D721Med (cell line): ENCODE data around the gene HUS1.
"Not testable (repeated sequence)": the region's sequence is repeated elsewhere in the genome, so short reads cannot be mapped to it uniquely, and the experiment has no call there.

Experiments used
- DNase-seq: peaks from one replicate; pipeline ENCODE4 v3.0.0; 2011; ENCODE audit warnings: low spot score; ENCODE audit not compliant: insufficient read length
- FAIRE-seq: peaks from 2 replicates; lab custom pipeline; 2011; peaks lifted over from hg19 to GRCh38; lab: Jason Lieb, UNC
- CTCF ChIP-seq: IDR thresholded peaks from 2 replicates; pipeline ENCODE4 v1.5.1; 2012; ENCODE audit warnings: mild to moderate bottlenecking, control low read depth; ENCODE audit not compliant: insufficient read depth; ENCODE audit errors: missing control alignments

Gene HUS1

DNA sequence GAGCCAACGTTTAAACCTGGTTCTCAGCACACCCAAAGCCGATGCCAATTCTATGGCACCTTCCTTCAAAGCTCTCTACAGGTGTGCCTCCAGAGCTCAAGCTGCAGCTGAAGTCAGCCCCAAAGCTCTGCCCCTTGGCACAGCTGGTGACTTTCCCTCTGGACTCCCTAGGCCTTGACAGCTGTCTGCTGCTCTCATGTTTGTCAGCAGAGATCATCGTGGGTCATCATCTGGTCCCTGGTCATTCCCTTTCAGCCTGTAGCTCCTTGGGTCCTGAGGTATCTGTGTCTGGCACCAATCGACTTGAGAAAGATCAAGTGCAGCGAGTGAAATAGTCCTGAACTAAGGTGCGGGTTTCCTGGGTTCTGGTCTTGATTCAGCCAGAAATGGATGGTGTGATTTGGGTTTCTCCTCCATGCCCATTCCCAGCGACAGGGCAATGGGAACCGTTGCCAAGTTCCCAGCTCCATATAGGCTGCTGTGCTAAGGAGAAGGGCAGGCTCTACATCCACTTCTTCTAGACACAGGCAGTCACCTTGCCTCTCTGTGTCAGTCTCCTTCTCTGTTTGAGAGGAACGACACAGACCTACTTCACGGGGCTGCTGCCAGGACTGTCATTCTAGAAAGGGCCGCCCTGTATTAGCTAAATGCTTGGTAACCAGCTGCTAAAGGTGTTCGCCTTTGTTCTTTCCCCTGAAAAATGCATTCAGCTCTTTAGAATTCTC, 34.7 kb downstream of the HUS1 start:
- no peak for TF ChIP-seq CTCF
- FAIRE-seq (no peak), DNase-seq (no peak)

GRCh38 chr7:47943676-47944474, 35.5 kb downstream of the HUS1 start:
- no peak for FAIRE-seq
- no peak for DNase-seq
- TF ChIP-seq CTCF, result no peak

DNA sequence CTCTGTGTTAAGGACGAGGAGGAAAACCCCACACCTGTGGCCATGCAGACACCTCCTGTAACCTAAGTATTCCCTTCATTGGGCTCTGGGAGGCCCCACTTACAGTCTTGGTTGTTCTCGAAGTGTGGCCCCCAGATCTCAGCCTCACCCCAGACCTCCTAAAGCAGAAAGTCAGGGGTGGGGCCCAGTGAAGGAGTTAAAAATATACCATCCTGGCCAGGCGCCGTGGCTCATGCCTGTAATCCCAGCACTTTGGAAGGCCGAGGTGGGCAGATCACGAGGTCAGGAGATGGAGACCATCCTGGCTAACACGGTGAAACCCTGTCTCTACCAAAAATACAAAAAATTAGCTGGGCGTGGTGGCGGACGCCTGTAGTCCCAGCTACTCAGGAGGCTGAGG, 36.8 kb downstream of the HUS1 start:
- not testable (repeated sequence) for FAIRE-seq, DNase-seq

DNA sequence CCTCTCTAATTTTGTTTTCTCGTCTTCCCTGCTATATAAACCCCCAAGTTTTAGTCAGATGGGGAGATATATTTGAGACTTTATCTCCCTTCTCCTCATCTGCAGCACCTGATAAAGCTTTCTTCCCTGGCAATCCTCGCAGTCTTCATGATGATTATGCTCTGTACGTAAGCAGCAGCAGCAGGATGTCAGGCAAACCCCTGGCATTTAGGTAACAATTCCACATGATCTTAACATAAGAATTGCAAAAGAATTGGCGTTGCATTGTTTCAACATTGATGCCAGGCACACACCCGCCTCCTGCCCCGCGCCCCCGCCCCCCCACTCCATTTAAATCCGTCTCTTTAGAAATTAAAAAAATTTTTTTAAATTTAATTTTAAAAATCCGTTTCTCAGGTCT, 37.3 kb downstream of the HUS1 start:
- FAIRE-seq (no peak), DNase-seq (no peak)
- TF ChIP-seq CTCF, result no peak

- DNase-seq (no peak), FAIRE-seq (no peak)
Observed at GRCh38 chr7:47941136-47941844, 38.1 kb downstream of the HUS1 start.

DNA sequence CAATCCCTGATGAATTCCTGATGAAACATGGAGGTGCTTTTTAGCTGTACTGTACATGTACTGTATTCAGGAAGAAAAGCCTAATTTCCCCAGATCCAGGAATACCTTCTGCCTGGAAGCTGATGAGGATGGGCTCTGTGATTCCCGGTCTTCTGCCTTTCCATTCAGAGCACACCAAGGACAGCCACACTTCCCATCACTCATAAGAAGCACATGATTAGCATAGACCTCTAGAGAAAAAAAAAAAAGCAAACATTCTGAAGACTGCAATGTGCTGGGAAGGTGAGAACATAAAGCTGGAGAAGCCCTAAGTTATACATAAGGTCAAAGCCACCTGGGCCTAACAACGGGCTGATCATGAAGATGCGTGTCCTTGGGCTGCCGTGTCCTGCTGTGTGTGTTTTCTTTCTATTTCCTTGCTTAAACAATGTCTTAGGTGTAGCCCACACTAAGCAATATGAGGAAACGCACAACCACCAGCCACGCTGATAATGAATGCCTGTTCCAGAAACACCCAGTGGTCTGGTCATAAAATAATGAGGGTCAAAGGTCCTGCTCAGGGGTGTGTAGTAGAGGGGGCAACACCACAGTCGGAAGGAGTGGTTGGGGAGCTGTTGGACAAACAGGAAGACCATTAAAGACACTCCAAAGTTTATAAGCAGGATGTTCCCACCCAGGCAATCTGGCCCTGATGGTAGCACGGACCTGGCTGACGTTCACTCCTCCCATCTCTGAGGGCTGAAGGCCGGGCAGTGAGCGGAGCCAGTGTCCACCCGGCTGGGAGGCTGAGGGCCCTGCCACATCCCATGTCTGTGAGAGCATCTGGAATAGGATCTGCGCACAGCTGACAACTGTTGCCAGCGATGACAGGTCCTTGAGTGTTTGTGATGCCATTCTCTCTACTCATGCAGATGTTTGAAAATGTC, 39.1 kb downstream of the HUS1 start:
- TF ChIP-seq CTCF, result no peak
- DNase-seq (no peak), FAIRE-seq (no peak)

More at GRCh38 chr7:47941136-47941844, 38.1 kb downstream of the HUS1 start:
- no peak for TF ChIP-seq CTCF
